ENCODE results near the gene ZNF484. TPM values are rescaled to one million over a fixed set of nuclear protein-coding genes. Genes with fewer than 3 reads are reported as not detected.
A peak's percentile ranks its signal among the peaks of the same experiment; 100 is the strongest.
"Not testable (repeated sequence)": the region's sequence is repeated elsewhere in the genome, so short reads cannot be mapped to it uniquely, and the experiment has no call there.

ZNF484 gene
- total RNA-seq, 1 experiment from 2014 or later: 4.8 TPM

DNA sequence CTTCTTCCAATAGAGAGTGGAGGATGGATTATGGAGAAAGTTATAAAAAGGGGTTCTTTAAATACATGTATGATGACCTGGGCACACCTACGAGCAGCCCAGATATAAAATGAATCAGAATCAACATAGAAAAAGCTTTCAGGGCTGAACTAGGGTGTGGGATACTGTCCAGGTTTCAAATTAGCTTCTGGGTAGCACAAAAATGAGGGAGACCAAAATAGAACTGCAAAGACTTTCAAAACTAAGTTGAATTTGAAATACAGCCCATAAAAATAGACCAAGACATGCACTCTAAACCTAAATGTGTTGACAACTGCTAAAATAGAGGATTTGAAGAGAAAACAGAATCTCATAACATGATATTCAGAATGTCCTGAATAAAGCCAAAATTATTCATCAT lies 17.0 kb downstream of the ZNF484 start:
- no peak for DNase-seq (ENCODE audit: low spot score)

DNA sequence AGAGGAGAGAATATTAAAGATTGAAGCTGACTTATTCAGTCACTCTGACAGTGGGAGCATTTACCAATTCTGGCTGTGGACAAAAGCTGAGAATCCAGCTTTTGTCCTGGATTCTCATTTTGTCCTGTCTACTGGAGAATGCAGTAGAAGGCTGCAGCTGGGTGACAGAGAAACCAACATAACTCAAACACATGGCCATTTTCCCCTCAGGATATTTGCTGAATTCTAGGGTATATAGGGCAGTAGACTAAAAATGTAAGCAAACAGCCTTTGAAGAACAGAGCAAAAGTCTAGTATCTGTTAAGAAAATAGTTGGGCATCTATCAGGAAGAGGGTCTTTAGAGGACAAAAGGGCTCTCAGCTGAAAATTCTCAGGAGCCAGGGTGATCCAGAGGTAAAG lies 20.6 kb downstream of the ZNF484 start:
- DNase-seq (ENCODE audit: low spot score): no peak

DNA sequence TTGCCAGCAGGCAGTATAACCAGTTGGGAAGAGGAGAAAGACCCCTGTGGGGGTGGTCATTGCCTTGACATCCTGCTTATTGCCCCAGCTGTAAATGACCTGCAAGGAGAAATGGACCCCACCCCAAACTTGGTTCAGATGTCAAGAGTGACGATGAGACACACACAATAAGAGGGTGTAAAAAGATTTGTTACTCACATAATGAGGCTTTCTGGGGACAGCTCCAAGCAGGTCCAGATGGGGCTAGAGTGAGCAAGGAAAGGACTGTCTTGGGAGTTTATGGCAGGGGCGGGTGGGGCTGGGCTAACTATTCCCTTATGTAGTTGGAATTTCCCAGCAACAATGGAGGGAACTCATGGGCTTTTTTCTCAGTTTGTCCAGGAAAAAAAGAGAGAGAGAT lies 24.1 kb downstream of the ZNF484 start:
- DNase-seq (ENCODE audit: low spot score): no peak

DNA sequence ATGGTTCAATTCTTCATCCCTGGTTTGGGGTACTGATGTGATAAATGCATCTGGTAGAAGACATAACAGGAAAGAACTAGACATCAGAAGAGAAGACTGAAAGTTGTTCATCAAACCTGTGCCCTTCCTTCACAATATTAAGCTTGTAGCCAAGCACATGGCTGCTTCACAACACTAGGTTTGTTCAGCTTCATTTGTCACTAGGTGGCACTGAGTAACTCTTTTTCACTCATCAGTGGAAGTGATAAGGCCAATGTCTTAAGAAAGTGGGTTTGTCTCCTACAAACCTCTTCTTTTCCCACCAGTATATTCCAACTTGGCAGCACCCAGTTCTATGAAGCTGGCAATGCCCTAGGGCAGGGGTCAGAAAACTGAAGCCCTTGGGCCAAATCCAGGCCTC lies 26.9 kb downstream of the ZNF484 start:
- no peak for DNase-seq (ENCODE audit: low spot score)

DNA sequence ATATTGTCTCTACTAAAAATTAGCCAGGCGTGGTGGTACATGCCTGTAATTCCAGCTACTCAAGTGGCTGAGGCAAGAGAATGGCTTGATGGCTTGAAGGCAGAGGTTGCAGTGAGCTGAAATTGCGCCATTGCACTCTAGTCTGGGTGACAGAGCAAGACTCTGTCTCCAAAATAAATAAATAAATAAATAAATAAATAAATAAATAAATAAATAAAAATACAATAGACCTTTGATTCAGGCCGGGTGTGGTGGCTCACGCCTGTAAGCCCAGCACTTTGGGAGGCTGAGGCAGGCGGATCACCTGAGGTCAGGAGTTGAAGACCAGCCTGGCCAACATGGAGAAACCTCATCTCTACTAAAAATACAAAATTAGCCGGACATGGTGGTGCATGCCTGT lies 29.1 kb downstream of the ZNF484 start:
- DNase-seq (ENCODE audit: low spot score): not testable (repeated sequence)

DNA sequence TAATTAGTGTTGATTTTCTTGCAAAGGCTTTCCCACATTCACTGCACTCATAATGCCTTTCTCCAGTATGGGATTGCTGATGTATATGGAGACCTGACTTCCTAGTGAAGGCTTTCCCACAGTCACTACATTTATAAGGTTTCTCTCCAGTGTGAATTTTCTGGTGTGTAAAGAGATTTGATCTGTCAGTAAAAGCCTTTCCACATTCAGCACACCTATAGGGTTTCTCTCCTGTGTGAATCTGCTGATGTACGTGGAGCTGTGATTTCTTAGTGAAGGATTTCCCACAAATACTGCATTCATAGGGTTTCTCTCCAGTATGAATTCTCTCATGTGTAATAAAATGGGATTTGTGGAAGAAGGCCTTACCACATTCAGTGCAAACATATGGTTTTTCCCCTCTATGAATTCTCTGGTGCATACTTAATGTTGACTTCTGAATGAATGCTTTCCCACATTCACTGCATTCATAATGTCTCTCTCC lies 31.1 kb downstream of the ZNF484 start:
- no peak for DNase-seq (ENCODE audit: low spot score)

DNA sequence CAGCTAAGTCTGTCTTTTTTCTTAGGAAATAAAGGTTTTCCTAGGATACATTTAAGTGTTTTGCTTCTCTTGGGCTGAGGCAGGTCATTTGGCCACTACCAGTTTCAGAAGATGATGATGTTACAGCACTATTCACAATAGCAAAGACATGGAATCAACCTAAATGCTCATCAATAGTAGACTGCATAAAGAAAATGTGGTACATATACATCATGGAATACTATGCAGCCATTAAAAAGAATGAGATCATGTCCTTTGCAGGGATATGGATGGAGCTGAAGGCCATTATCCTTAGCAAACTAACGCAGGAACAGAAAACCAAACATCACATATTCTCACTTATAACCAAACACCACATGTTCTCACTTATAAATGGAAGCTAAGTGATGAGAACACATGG lies 39.4 kb downstream of the ZNF484 start:
- not testable (repeated sequence) for DNase-seq (ENCODE audit: low spot score)

DNA sequence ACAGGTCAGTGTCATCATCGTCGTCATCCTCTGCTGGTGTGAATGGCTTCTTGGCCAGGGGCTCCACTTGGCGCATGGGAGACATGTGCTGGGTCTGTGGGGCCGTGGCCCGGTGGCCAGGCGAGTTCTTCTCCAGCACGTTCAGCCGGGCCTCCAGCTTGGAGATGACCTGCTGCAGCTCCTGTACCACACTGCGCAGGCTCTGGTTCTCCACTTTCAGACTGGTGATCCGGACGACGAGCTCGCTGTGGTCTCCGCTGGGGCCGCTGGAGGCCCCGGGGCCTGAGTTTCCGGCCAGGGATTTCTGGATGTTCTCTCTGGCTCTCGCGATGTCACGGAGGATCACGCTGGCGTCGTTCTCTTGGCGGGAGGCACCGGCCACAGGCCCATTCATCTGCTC lies 40.6 kb downstream of the ZNF484 start:
- DNase-seq (ENCODE audit: low spot score): no peak

DNA sequence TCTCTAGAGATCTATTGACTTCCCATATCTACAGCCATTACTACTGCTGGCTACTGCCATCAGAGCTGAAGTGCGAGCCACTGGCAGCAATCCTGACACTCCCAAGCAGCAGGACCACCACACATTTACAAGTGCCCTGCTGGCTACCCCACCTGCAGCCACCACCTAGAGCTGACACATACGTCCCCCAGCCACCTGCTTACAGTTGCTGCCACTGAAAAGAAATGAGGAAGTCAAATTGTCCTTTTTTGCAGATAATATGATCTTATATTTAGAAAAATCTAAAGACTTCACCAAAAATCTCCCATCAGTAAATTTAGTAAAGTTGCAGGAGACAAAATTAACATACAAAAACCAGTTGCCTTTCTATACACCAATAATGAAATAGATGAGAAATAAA lies 48.4 kb downstream of the ZNF484 start:
- DNase-seq (ENCODE audit: low spot score): no peak

DNA sequence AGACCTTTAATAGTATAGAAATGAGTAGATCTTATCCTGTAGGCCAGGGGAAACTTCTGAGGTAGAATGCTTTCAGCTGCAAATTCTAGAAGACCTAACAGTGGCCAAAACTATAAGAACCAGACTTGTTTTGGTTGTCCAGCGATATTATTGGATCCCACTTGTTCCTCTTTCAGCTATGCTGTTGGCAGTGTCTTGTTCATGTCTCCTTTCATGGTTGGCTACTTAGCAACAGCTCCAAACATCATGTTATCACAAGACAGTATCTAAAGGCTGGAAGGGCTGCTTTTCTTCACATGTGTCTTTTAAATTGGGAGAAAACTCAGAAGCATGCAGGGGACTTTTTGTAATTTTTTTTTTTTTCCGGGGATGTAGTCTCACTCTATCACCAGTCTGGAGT lies 52.8 kb downstream of the ZNF484 start:
- DNase-seq (ENCODE audit: low spot score): not testable (repeated sequence)

DNA sequence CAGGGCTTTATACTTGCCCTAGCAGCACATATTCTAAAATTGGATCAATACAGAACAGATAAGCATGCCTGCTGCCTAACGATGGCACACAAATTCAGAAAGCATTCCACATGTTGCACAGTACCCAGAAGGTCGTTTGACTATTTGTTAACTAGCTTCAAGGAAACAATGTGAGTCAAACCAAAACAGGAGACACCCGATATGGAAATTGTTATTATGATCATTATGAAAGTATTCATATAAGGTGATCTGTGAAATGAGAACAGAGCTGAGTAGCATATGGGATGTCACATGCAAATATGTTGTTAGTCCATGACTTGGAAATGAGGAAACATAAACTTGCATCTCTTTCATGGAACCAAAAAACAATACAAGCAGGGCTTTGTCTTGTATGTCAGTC lies 56.9 kb downstream of the ZNF484 start:
- no peak for DNase-seq (ENCODE audit: low spot score)

DNA sequence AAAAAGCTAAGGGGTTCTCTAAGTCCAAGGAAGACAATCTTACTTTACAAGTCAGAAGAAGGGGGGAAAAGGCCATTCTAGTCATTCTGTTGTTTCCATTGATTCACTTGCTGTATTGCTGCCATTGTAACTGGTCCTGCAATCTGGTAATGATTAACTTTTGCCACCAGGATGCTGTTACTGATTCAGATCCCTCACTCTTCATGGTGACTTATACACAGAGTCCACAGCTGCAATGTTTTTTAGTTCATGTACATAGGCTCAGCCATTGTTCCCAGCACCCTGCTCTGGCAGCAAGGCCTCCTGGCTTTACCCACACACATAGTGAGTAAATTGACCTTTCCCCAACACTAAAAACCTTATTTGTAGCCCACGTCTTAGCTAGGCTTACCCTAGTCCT lies 57.9 kb downstream of the ZNF484 start:
- DNase-seq (ENCODE audit: low spot score): not testable (repeated sequence)

DNA sequence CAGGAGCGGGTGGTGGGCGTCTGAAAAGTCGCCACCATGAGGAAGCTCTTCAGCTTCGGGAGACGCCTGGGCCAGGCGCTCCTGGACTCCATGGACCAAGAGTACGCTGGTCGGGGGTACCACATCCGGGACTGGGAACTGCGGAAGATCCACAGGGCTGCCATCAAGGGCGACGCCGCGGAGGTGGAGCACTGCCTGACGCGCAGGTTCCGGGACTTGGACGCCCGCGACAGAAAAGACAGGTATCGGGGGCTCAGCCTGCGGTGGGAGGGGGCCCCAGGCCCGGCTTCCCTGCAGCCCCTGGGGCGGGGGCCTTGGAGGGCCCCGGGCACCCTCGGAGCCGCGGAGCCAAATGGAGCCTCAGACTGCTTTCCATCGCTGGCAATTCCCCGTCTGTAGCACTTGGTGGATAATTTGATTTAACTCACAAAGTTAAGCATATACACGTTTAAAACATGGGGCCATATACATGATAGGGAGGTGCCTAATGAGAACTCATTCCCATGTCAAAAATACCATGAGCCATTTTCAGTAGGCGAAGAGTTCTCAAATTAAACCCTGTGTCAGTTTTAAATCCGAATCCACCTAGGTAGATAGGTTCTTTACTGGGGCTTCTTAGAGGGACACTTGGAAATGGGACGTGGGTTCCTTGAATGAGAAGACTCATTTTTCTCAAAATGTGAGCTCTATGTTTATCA lies 68.1 kb downstream of the ZNF484 start:
- not testable (repeated sequence) for DNase-seq (ENCODE audit: low spot score)

DNA sequence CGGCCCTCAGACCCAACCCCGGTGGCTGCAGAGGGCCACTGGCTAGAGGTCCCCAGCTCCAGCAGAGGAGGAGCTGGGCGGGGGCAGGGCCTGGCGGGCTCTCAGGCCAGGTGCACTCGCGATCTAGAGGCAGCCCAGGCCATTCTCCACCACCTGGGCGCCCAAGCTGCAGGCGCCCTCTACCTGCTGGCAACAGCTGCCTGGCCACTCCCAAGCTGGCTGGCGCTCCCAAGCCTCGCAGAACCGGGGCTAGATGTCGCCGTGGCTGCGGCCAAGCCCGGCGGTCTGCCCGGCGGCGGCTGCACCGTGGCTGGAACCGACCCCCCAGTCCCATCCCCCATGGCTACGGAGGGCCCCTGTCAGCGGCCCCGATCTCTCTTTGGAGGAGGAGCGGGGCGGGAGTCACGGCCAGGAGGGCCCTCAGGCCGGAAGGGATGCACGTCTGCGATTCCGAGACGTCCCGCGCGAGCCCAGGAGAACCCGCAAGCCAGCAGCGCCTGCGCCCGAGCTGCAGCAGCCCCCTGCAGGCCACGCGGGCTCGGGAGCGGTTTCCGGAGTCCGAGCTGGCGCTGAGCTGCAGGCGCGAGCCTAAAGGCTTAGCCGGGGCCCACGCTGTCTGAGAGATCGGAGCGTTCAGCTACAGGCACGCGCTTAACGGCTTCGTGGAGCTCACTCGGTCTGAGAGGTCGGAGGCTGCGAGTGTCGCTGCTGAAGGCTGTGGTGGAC lies 68.9 kb downstream of the ZNF484 start:
- peak; percentile 26 for DNase-seq (ENCODE audit: low spot score)

DNA sequence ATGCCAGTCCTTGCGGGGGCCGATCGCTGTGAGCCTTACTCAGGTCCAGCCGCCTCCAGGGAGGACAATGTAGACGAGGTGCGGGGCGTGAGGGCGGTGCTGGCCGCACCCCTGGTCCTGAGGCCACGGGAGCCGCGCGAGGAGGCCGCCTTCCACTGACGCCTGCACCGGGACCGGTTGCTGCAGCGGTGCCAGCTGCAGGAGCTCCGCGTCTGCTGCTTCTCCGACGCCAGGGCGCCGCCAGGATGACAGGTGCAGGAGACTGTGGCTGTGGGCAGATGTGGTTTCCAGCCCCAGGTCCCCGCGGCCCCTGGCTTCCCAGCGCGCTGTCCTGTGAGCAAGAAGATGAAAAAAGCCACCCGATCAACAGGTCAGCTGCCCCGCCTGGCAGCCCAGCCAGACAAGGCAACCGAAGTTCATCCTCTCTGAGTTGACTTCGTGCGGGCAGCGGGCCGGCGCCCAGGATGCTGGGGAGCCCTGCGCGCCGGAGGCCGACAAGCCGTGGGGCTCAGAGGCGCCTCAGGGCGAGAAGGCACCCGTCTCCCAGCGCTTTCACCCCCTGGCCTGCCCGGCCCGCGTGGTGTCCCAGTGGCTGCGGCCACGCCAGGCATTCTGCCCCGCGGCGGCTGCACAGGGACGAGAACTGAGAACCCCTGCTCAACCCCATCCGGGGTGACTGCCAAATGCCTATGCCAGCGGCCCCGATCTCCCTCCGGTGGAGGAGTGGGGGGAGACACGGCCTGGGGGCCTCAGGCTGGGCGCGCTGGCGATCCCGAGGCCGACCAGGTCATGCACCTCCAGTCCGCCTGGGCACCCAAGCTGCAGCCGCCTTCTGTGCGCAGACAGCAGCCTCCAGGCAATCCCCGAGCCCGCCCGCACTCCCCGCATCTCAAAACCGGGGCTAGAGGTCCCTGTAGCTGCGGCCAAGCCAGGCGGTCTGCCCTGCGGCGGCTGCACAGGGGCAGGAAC lies 69.8 kb downstream of the ZNF484 start:
- DNase-seq (ENCODE audit: low spot score): no peak

DNA sequence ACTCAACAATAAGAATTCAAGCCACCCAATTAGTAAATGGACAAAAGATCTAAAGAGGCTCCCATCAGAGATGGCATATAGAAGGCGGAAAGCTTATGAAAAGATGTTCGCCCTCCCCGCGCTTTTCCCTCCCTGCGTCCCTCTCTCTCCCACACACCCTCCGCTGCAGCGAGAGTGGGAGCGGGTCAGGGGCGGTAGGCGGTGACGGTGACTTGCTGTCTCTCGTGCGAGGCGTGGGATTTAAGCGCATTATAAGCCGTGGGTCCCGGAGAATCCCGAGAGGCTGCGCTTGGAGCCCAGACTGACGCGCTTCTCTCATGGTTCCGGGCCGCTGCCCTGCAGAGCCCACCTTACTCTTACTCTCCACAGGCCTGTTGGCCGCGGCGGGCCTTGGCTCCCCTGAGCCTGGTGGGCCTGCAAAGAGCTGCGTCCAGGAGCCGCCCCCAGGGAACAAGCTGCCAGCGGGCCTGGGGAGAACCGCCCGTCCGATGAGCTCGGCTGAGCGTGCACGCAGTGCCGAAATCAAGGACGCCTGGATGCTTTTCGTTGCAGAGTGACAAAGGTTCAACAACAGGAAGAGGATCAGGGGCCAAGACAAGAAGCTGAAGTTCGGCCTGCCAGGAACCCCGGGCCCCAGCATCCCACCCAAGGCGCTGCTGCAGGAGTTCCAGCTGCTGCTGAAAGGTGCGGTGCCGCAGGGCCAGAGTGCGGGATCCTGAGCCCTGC lies 70.6 kb downstream of the ZNF484 start:
- DNase-seq (ENCODE audit: low spot score): no peak

DNA sequence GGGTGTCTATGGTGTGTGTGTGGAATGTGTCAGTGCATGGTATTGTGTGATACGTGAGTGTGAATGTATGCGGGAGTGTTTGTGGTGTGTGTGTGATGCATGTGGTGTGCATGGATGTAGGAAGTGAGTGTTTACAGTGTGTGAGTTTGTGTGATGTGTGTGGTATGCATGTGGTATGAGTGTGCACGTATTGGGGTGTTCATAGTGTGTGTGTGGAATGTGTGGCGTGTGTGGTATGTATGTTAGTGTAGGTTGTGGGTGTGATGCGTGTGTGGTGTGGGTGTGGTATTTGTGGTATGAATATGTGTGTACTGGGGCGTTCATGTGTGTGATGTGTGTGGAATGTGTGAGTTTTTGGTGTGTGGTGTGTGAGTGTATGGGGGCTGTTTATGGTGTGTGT lies 73.1 kb downstream of the ZNF484 start:
- DNase-seq (ENCODE audit: low spot score): no peak

DNA sequence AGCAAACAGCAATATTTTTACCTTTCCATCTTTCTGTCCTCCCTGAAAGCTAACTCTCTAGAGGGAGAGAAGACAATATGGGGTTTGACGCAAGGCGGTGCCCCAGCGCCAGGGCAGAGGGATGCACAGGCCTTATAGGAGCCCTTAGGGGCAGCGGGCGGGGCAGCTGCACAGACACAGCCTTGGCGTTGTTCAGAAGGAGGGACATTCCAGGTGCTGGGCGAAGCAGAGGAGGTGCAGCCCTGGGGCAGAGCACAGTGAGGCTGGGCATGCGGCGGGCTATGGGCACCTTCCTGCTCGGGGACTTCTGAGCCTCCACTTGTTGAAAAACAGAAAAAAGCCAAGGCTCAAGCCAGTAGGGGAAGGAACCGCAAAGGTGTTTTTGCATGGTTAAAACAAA lies 79.5 kb downstream of the ZNF484 start:
- DNase-seq (ENCODE audit: low spot score): no peak

DNA sequence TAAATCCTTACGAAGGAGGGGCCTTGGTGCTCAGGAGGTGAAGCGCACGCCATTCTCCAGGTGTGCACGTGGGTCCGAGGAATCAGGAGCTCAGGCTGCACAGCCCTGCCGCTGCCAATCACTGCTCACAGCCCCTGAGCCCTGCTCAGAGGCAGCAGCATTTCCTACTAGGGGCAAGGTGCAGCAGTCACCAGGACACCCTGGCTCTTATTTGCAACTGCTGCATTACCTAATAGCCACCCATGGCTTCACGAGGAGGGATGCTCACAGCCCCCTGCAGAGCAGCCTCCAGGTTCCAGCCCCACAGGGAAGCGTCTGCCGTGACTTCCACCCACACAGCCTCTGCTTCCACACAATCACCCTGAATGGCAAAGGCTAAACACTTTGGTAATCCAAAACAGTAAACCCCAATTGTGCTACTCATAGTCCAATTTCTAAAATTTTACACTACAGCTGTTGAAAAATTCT lies 81.5 kb downstream of the ZNF484 start:
- not testable (repeated sequence) for DNase-seq (ENCODE audit: low spot score)

DNA sequence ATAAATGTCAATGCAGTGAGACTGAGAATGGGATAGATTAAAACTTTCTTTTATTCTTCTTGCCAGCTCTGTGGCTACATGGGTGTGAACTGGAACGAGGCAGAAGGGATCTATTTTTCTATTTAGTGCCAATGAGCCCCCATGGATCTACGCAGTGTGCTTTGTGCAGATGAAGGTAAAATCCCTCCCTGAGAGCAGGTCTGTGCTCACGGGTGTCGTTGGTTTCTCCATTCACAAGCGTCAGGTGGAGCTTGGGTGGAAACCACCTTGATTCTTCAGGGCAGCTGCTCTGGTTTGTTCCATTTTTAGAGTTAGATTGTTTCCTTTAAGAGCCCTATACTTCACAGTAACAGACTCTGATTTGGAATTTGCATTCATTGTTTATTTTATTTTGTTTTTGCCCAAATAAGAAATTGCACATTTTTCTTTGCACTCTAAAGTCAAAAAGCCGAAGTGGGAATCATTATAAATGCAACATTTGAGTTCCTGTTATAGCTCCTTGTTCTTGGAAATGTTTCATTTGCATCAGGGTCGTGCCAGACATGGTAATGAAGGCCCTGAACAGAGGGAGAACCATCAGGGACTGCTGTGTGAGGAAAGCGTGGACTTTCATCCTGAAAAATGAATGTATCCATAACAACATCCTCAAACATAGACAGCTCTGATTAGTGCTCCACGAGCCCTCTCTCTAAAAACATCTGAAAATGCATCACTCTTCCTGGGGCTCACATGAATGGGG lies 82.1 kb downstream of the ZNF484 start:
- no peak for DNase-seq (ENCODE audit: low spot score)

All from H4 (cell line).